Hepatocyte (in vitro differentiated cells): ENCODE data around the gene MFAP3L. TPM values are rescaled to one million over a fixed set of nuclear protein-coding genes. Genes with fewer than 3 reads are reported as not detected.

Source experiments
- DNase-seq: peaks from one replicate; pipeline ENCODE4 v3.0.0-alpha.2; 2016; ENCODE audit warnings: low spot score
- H2AFZ ChIP-seq: fragments of 200-600 bp; sonication (generic); 2 replicates; pipeline ENCODE4 v1.6.0; 2016; ENCODE audit warnings: antibody characterized with exemption, mild to moderate bottlenecking
- H3K27ac ChIP-seq: fragments of 200-600 bp; sonication (generic); 2 replicates; pipeline ENCODE4 v1.5.1; 2016; ENCODE audit warnings: mild to moderate bottlenecking
- H3K27me3 ChIP-seq: fragments of 200-600 bp; sonication (generic); 2 replicates; pipeline ENCODE4 v1.6.1; 2016
- H3K36me3 ChIP-seq: fragments of 200-600 bp; sonication (generic); replicated peaks from 2 replicates; pipeline ENCODE4 v1.5.1; 2016; ENCODE audit warnings: low read depth; ENCODE audit not compliant: insufficient read depth
- H3K4me1 ChIP-seq: fragments of 200-600 bp; sonication (generic); 2 replicates; pipeline ENCODE4 v1.5.1; 2016; ENCODE audit warnings: mild to moderate bottlenecking, moderate library complexity; ENCODE audit not compliant: insufficient read depth
- H3K4me2 ChIP-seq: fragments of 200-600 bp; sonication (generic); 2 replicates; pipeline ENCODE4 v1.6.0; 2016
- H3K4me3 ChIP-seq: fragments of 200-600 bp; sonication (generic); 2 replicates; pipeline ENCODE4 v1.5.1; 2016; ENCODE audit warnings: mild to moderate bottlenecking
- H3K79me2 ChIP-seq: fragments of 200-600 bp; sonication (generic); 2 replicates; pipeline ENCODE4 v1.6.0; 2017; ENCODE audit warnings: mild to moderate bottlenecking
- H3K9me2 ChIP-seq: fragments of 200-600 bp; sonication (generic); replicated peaks from 2 replicates; pipeline ENCODE4 v1.6.0; 2017; ENCODE audit warnings: mild to moderate bottlenecking; ENCODE audit not compliant: insufficient read depth
- H3K9me3 ChIP-seq: fragments of 200-600 bp; sonication (generic); 2 replicates; pipeline ENCODE4 v1.5.1; 2016; ENCODE audit warnings: low read depth, mild to moderate bottlenecking
- H4K20me1 ChIP-seq: fragments of 200-600 bp; sonication (generic); 2 replicates; pipeline ENCODE4 v1.6.0; 2016; ENCODE audit warnings: mild to moderate bottlenecking; ENCODE audit not compliant: insufficient read depth, poor library complexity, severe bottlenecking
- CTCF ChIP-seq: fragments of 200-600 bp; sonication (generic); IDR thresholded peaks from 2 replicates; pipeline ENCODE4 v1.5.1; 2016; ENCODE audit warnings: antibody characterized with exemption, mild to moderate bottlenecking; ENCODE audit not compliant: poor library complexity
- EZH2 ChIP-seq: fragments of 200-600 bp; sonication (generic); IDR thresholded peaks from 2 replicates; pipeline ENCODE4 v1.6.1; 2016; ENCODE audit warnings: antibody characterized with exemption, mild to moderate bottlenecking, borderline replicate concordance
- EZH2phosphoT487 ChIP-seq: fragments of 200-600 bp; sonication (generic); IDR thresholded peaks from one replicate; pipeline ENCODE4 v1.6.1; 2018; ENCODE audit warnings: antibody characterized with exemption, mild to moderate bottlenecking, low read depth, moderate library complexity; ENCODE audit not compliant: unreplicated experiment, severe bottlenecking
- WGBS: methylation state at CpG from one replicate; pipeline ENCODE4 v1.1.6; 2016; ENCODE audit warnings: low lambda C conversion rate; ENCODE audit errors: missing lambda C conversion rate; 5-methylcytosine and 5-hydroxymethylcytosine counted together
- polyA plus RNA-seq: library from polyadenylated mRNA; unstranded; fragments of >200 nt; fragmentation: Nextera tagmentation; extraction: Ambion mirVana; gene quantifications from 2 replicates; pipeline ENCODE4 v1.2.1, GENCODE V29; 2016
- total RNA-seq: library from RNA; depleted of rRNA; stranded (reverse); fragments of >200 nt; gene quantifications from 2 replicates; pipeline ENCODE4 v1.2.3, GENCODE V29; 2014

MFAP3L gene
- total and polyA plus RNA-seq, 2 experiments from 2014 or later: 2.9 to 11.4 TPM

- WGBS: 73% methylated on average over 6 of the region's 6 CpGs
- H3K9me2 ChIP-seq: no peaks in the 10 kb centered on the region
- no peaks in the 10 kb centered on the region for H3K4me1 ChIP-seq
- H4K20me1 ChIP-seq: no peaks in the 10 kb centered on the region
- no peak overlapping the region for H3K27ac ChIP-seq
- TF ChIP-seq CTCF (no peak), EZH2phosphoT487 (no peak), EZH2 (no peak)
- H3K27me3 ChIP-seq: no peaks in the 10 kb centered on the region
- H3K4me3 ChIP-seq: no peak overlapping the region
- H3K36me3 ChIP-seq: no peaks in the 10 kb centered on the region
- H2AFZ ChIP-seq: no peak overlapping the region
- H3K4me2 ChIP-seq: no peak overlapping the region
- no peaks in the 10 kb centered on the region for H3K9me3 ChIP-seq
- DNase-seq: no peak
- H3K79me2 ChIP-seq: no peaks in the 10 kb centered on the region
Measured at GRCh38 chr4:169987327-169988228, 38.6 kb downstream of the MFAP3L start.

- no peak overlapping the region for H3K4me2 ChIP-seq
- DNase-seq: no peak
- no peak overlapping the region for H3K27ac ChIP-seq
- no peak overlapping the region for H3K4me3 ChIP-seq
- H3K27me3 ChIP-seq: no peaks in the 10 kb centered on the region
- H3K9me2 ChIP-seq: no peaks in the 10 kb centered on the region
- H4K20me1 ChIP-seq: no peaks in the 10 kb centered on the region
- no peaks in the 10 kb centered on the region for H3K4me1 ChIP-seq
- WGBS: 95% methylated on average over 2 of the region's 2 CpGs
- H3K9me3 ChIP-seq: no peaks in the 10 kb centered on the region
- H3K79me2 ChIP-seq: no peaks in the 10 kb centered on the region
- H2AFZ ChIP-seq: no peak overlapping the region
- no peak for TF ChIP-seq EZH2
- TF ChIP-seq EZH2phosphoT487: no peak
- no peak for TF ChIP-seq CTCF
- H3K36me3 ChIP-seq: no peaks in the 10 kb centered on the region
Measured at GRCh38 chr4:169986369-169986768, 39.8 kb downstream of the MFAP3L start.

- Histone ChIP-seq H3K9me3 (no peaks in the 10 kb centered on the region), H4K20me1 (no peaks in the 10 kb centered on the region), H3K4me1 (no peaks in the 10 kb centered on the region), H3K27me3 (no peaks in the 10 kb centered on the region), H3K27ac (no peak overlapping the region), H3K4me3 (no peak overlapping the region), H3K36me3 (no peaks in the 10 kb centered on the region), H3K9me2 (no peaks in the 10 kb centered on the region), H2AFZ (no peak overlapping the region), H3K79me2 (no peaks in the 10 kb centered on the region), H3K4me2 (no peak overlapping the region)
- DNase-seq: no peak
- 81% methylated on average over 2 of the region's 2 CpGs for WGBS
- TF ChIP-seq EZH2 (no peak), EZH2phosphoT487 (no peak), CTCF (no peak)
Measured at GRCh38 chr4:169985881-169986280, 40.3 kb downstream of the MFAP3L start.
